ENCODE results near the gene TMTC3.
"Not testable (repeated sequence)": the region's sequence is repeated elsewhere in the genome, so short reads cannot be mapped to it uniquely, and the experiment has no call there.

TMTC3 gene

DNA sequence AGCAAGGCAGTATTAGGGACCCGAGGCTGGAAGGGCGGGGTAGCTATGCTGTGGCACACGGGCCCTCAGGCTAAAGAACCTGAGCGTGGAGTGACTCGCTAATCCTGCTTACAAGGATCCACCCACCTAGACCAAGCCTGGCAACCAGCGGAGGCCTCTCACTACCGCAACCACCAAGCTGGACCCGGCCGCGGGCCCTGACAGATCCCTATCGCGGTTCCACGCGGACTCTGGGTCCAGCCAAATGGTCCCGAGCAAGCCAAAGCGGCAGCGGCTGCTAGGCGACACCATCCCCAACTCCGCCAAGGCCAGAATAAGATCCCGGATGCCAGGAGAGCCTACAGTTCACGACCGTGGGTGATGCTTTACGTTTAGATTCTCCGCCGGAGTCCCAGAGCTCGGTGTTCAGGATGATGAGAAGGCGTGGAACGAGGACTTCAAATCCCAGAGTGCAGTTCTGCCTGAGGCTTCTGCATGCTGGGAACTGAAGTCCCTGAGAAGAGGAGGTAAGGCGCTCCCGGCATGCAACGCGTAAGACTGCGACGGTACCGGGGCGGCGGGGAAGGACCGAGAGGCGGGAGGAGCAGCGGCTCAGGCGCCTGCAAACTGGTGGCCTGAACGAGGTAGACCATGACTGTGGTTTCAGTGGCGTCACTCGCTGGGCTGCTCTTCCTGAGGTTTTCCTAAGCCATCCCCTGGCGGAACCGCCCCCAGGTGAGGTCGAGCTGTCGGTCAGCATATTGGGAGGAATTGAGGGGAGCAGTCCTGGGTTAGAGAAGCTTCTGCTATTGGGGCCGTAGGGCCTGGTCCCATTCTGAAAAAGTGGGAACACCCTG, at the start of gene TMTC3, which contains the start of gene CEP290:
TSS of gene TMTC3 (plus strand) at position 534 of the 836 bp plus-strand sequence. CDS start 6,009 bp downstream, outside the sequence.
TSS of gene CEP290 (minus strand) at position 315 of the 836 bp plus-strand sequence. CDS start 781 bp downstream, outside the sequence.
- DNase-seq (ENCODE audit: low read depth) = peak; percentile 86

- no peak for DNase-seq (ENCODE audit: low read depth)
Measured at GRCh38 chr12:88092771-88093170, 49.3 kb upstream of the TMTC3 start.

DNA sequence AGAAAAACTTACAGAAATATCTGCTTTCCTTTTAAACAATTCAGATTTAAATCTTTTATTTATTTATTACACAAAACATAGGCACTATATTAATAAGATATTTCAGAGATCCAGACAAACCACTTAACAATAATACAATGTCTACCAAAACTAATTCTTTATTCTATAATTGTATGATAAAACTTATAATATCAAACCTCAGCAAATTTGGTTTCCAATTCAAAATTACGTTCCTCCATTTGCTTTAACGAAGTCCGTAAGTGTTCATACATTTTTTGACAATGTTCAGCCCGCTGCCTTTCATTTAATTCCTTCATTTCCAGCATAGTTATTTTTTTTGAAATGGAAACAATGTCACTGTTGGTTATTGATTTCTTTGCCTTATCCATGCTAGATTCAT, 48.5 kb upstream of the TMTC3 start:
- DNase-seq (ENCODE audit: low read depth) = no peak

DNA sequence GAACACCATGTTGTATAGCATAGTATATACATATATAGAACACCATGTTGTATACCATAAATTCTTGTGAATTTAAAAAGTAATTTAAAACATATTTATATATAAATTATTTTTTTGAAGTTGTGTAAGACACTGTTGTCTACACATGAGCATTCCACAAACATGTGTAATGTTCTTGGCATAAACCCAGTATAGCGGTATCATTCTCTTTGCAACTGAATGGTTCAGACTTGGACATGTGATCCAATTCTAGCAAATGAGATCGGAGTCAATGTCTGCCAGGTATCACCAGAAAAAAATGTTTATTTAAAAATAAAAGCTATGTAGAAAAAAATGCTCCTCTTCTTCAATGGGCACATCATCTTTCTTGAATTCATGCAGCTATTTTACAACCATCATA, 34.1 kb upstream of the TMTC3 start:
- DNase-seq (ENCODE audit: low read depth) = no peak

DNA sequence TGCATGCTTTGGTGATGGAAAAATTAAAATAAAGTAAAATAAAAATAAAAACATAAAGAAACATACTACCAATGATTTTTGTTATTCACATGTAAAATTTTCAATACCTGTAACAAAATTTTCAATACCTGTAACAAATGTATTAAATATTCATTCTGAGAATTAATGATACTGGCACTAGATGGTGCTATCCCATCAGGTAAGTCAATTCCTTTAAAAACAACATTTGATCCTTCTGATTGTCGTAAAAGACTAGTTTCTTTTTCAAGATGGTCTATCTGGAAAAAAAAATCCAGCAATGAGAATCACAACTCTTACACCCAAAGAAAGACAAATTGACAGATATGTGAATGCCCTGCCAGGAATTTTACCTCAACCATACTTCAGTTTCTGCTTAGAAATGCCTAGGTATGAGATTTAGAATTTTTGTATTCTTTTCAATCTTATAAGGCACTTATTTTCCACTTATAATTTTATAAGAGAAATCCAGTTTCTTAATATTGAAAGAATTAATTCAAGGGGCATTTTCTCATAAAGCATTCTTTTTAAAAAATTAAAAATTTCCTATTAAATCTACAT, 30.9 kb upstream of the TMTC3 start:
- no peak for DNase-seq (ENCODE audit: low read depth)

- DNase-seq (ENCODE audit: low read depth) = no peak
Measured at GRCh38 chr12:88113871-88114270, 28.2 kb upstream of the TMTC3 start.

- DNase-seq (ENCODE audit: low read depth) = no peak
Measured at GRCh38 chr12:88122666-88123065, 19.4 kb upstream of the TMTC3 start.

DNA sequence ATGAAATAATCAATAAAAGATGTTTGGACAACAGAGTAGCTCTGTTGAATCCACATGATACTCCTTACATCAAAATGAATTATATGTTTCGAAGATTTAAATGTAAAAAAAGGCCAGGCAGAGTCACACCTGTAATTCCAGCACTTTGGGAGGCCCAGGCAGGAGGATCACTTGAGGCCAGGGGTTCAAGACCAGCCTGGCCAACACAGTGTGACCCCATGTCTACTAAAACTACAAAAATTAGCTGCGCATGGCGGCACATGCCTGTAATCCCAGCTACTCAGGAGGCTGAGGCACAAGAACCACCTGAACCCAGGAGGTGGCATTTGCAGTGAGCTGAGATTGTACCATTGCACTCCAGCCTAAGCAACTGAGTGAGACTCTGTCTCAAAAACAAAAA, 15.0 kb upstream of the TMTC3 start:
- no peak for DNase-seq (ENCODE audit: low read depth)

DNA sequence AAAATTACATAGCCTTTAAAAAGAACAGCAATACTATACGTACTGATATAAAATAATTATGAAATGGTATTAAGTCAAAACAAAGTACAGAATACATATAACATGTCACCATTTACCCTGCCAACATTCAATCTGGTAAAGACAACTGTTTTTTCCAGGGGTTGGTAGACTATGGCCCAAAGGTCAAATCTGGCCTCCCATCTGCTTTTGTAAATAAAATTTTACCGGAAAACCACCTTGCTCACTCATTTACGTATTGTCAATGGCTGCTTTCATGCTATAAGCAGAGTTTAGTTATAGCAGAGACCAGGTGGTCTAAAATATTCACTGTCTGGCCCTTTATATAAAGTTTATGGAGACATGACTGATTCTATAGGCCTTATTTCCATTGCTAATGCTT, 14.3 kb upstream of the TMTC3 start:
- DNase-seq (ENCODE audit: low read depth) = no peak

DNA sequence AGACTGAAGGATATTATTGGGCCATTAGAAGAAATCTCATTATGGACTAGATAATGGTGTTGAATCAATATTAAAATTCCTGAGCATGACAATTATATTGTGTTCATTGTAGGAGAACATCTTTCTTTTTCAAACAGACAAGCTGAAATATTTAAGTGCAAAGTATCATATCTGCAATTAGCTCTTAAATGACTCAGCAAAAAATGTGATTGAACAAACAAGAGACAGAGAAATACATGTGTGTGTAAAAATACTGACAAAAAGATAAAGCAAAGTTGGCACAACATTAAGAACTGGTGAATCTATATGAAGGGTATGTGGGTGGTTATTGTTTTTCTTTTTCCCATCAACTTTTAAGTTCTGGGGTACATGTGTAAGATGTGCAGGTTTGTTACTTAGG, 9.7 kb upstream of the TMTC3 start:
- no peak for DNase-seq (ENCODE audit: low read depth)

- not testable (repeated sequence) for DNase-seq (ENCODE audit: low read depth)
Measured at GRCh38 chr12:88133181-88133580, 8.9 kb upstream of the TMTC3 start.

GRCh38 chr12:88139711-88140110, 2.4 kb upstream of the TMTC3 start:
- not testable (repeated sequence) for DNase-seq (ENCODE audit: low read depth)

- DNase-seq (ENCODE audit: low read depth) = no peak
Measured at GRCh38 chr12:88141425-88141773, 708 bp upstream of the TMTC3 start.

DNA sequence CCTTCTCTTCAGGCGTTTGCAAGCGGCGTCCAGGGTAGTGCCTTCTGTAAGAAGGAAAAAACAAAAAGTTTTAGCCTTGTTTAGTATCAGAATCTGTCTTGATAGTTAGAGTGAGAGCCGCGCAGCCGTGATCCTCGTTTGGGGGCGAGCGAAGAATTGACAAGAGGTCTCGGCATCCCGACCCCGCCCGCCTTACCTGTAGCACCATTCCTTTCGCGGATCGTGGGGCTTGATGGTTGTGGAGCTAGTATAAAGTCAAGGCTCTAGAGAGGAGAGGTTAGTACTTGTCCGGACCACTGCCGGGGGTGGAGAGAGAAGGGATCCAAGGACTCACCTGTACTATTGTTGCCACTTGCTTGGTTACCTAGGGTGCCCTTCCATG, 494 bp downstream of the TMTC3 start:
- DNase-seq (ENCODE audit: low read depth) = peak; percentile 1

DNA sequence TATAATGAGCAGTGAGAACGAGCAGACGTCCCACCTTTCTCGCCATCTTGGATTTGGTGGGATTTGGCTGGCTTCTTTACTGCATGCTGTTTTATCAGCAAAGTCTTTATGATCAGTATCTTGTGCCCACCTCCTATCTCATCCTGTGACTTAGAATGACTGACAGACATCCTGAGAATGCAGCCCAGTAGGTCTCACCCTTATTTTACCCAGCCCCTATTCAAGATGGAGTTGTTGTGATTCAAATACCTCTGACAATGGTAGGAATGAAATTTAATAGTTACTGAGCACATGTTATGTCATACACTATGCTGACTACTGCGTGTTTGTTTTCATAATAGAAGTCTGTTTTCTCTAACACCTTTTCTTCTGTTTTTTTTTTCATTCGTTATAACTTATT, 1.9 kb downstream of the TMTC3 start:
- DNase-seq (ENCODE audit: low read depth) = no peak

DNA sequence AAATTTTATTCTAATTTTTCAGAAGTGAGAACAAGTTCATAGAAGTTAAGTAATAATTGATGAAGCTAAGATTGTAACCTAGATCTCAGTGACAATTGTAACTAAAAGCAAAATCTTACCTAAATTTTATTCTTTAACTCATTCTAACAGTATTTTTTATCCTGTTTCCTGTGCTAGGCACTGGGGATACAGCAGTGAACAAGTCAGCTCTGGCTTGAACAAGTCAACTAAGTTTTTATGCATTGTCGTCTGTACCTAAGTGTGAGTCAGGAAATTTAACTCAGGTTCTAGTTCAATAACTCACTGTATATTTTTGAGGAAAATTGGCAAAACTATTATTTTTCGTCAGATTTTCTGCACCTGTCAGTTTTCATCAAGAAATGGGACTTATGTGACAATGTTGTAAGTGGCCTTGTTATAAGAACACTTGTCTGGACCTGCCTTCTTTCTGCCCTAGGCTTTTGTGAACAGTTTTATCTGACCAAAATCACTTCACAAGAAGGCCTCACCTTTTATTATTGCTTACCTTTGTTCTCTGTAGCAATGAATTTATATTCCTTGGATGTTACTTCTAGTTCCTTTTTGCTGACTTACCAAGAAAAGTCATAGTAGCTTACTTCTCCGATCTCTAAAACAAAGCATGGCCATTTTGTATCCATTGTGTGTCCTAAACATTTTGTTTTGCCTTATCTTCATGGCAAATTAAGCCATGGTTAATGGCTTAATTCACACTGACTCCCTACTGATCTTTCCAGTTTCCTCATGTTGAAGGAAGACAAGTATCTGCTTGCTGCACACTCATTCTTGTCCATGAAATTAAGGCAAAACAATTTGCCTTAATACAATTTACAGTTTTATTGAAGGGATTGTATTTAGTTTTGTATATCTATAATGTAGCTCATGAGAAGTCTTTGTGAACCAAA, 2.7 kb downstream of the TMTC3 start:
- no peak for DNase-seq (ENCODE audit: low read depth)

- DNase-seq (ENCODE audit: low read depth) = no peak
Measured at GRCh38 chr12:88145567-88146505, 3.7 kb downstream of the TMTC3 start.

DNA sequence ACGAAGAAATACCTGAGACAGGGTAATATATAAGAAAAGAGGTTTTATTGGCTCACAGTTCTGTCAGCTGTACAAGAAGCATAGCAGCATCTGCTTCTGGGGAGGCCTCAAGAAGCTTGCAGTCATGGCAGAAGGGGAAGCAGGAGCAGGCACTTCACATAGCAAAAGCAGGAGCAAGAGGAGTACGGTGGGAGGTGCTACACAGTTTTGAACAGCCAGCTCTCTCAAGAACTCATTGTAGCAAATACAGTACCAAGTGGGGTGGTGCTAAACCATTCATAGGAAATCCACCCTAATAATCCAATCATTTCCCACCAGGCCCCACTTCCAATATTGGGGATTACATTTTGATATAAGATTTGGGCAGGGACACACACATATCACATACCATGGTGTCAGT, 8.0 kb downstream of the TMTC3 start:
- no peak for DNase-seq (ENCODE audit: low read depth)

GRCh38 chr12:88153959-88154358, 11.9 kb downstream of the TMTC3 start:
- no peak for DNase-seq (ENCODE audit: low read depth)

- DNase-seq (ENCODE audit: low read depth) = no peak
Measured at GRCh38 chr12:88156075-88156654, 14.1 kb downstream of the TMTC3 start.

- DNase-seq (ENCODE audit: low read depth) = no peak
Measured at GRCh38 chr12:88163371-88163770, 21.3 kb downstream of the TMTC3 start.
